GM19455 (cell line): ENCODE data around the gene LRRC55.

Experiments
- ATAC-seq: cut with Tn5 transposase; IDR thresholded peaks from one replicate; pipeline ENCODE4 v1.9.1; 2021; ENCODE audit not compliant: unreplicated experiment

Gene LRRC55

DNA sequence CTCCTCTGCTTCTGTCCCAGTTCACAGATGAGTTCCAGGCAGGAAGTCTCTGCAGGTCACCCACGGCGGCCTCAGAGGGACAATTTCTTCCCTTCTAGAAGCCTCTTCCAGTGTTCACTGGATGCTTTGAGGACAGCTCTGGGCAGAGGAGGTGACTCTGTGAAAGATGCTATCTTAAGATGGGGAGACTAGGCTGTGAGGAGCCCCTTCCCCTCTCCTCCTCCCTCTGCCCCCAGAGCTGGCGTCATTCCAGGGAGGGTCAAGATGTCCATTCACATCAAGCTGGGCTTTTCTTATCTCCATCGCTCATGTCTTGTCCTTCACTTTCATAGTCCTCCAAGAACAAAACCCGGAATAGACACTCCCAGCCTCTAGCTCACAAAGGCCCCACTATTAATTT lies 51.9 kb downstream of the LRRC55 start:
- ATAC-seq = no peak

DNA sequence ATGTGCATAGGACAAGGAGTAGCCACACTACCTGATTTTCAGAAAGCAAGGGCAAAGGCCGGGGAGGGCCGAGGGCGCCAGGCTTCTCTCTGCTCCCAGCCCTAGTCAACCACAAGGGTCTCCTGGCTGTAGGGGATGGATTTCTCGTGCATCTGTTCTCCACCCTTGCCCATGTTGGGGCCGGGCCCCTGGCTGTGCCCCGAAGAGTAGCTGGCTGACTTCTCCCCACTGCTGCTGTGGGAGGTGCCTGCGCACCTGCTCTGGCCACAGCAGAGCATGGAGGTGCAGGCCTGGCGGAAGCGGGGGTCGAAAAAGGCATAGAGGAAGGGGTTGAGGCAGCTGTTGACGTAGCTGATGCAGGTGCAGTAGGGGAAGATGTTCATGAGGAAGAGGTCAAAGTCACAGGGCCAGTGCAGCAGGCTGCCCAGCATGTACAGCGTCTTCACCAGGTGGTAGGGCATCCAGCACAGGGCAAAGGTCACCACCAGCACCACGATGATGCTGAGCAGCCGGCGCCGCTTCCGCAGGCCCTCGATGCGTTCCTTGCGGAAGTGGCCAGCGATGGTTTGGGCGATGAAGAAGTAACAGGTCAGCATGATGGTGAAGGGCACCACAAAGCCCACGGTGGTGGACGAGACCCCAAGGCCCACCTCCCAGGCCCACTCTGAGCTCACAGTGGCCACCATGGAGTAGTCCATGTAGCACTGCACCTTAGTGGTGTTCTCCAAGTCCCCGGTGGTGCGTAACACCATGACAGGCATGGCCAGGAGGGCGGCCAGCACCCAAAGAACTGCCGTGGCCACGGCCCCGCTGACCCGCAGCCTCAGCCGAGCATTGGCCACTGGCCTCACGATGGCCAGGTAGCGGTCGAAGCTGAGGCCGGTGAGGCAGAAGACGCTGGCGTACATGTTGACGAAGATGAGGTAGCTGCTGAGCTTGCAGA lies 54.3 kb downstream of the LRRC55 start:
- no peak for ATAC-seq

- no peak for ATAC-seq
Observed at GRCh38 chr11:57237204-57237681, 55.5 kb downstream of the LRRC55 start, which contains the start of gene APLNR. Gene APLNR, minus strand, starts transcription at chr11:57237250. Its CDS starts 246 bp downstream, at chr11:57237004.

- ATAC-seq = no peak
Observed at GRCh38 chr11:57239348-57239747, 57.6 kb downstream of the LRRC55 start.

- no peak for ATAC-seq
Observed at GRCh38 chr11:57240007-57240406, 58.3 kb downstream of the LRRC55 start.

- no peak for ATAC-seq
Observed at GRCh38 chr11:57240757-57241156, 59.0 kb downstream of the LRRC55 start.
